KMS-11 (cell line): Measurements from ENCODE around the gene RYR2.

Experiments used
- H2AFZ ChIP-seq: fragments of 200-600 bp; sonication (generic); 2 replicates; pipeline ENCODE4 v1.6.1; 2016; ENCODE audit warnings: antibody characterized with exemption, mixed run types, low read depth
- H3K27ac ChIP-seq: fragments of 200-600 bp; sonication (generic); 2 replicates; pipeline ENCODE4 v1.6.1; 2016; ENCODE audit warnings: mild to moderate bottlenecking, mixed run types
- H3K27me3 ChIP-seq: fragments of 200-600 bp; sonication (generic); 2 replicates; pipeline ENCODE4 v1.6.1; 2017; ENCODE audit warnings: mild to moderate bottlenecking, low read depth, mixed run types, moderate library complexity; ENCODE audit not compliant: insufficient read depth
- H3K36me3 ChIP-seq: fragments of 200-600 bp; sonication (generic); 2 replicates; pipeline ENCODE4 v1.6.1; 2017; ENCODE audit warnings: mild to moderate bottlenecking, mixed run types; ENCODE audit not compliant: insufficient read depth
- H3K4me1 ChIP-seq: fragments of 200-600 bp; sonication (generic); 2 replicates; pipeline ENCODE4 v1.6.1; 2016; ENCODE audit warnings: mild to moderate bottlenecking, low read depth, mixed run types; ENCODE audit not compliant: poor library complexity, severe bottlenecking
- H3K4me2 ChIP-seq: fragments of 200-600 bp; sonication (generic); 2 replicates; pipeline ENCODE4 v1.7.0; 2016; ENCODE audit warnings: mild to moderate bottlenecking, mixed run types
- H3K4me3 ChIP-seq: fragments of 200-600 bp; sonication (generic); IDR thresholded peaks from 2 replicates; pipeline ENCODE4 v1.6.1; 2017; ENCODE audit warnings: low read depth, low read length, mixed read lengths; ENCODE audit not compliant: insufficient read depth
- H3K79me2 ChIP-seq: fragments of 200-600 bp; sonication (generic); 2 replicates; pipeline ENCODE4 v1.6.1; 2016; ENCODE audit warnings: low read depth, mixed run types; ENCODE audit not compliant: insufficient read depth
- H3K9ac ChIP-seq: fragments of 200-600 bp; sonication (generic); 2 replicates; pipeline ENCODE4 v1.6.1; 2016; ENCODE audit warnings: mild to moderate bottlenecking, mixed run types
- H4K20me1 ChIP-seq: fragments of 200-600 bp; sonication (generic); 2 replicates; pipeline ENCODE4 v1.6.1; 2016; ENCODE audit warnings: mild to moderate bottlenecking, mixed run types; ENCODE audit not compliant: insufficient read depth
- TF ChIP-seq, protein P1 (sequence below): fragments of 200-600 bp; sonication (generic); conservative IDR thresholded peaks from 2 replicates; pipeline ENCODE4 v1.6.1; 2017; ENCODE audit warnings: low read depth, mild to moderate bottlenecking, antibody characterized with exemption, low read length, moderate library complexity, mixed read lengths

The RYR2 gene

GRCh38 chr1:237685551-237685950 lies 643.6 kb downstream of the RYR2 start:
- Histone ChIP-seq H3K36me3 (no peaks in the 10 kb centered on the region), H3K79me2 (no peaks in the 10 kb centered on the region), H3K27ac (no peak overlapping the region), H2AFZ (no peak overlapping the region), H3K4me2 (no peak overlapping the region), H4K20me1 (no peaks in the 10 kb centered on the region), H3K4me3 (no peak overlapping the region), H3K27me3 (no peaks in the 10 kb centered on the region), H3K9ac (no peak overlapping the region), H3K4me1 (no peaks in the 10 kb centered on the region)
- TF ChIP-seq, protein P1, sequence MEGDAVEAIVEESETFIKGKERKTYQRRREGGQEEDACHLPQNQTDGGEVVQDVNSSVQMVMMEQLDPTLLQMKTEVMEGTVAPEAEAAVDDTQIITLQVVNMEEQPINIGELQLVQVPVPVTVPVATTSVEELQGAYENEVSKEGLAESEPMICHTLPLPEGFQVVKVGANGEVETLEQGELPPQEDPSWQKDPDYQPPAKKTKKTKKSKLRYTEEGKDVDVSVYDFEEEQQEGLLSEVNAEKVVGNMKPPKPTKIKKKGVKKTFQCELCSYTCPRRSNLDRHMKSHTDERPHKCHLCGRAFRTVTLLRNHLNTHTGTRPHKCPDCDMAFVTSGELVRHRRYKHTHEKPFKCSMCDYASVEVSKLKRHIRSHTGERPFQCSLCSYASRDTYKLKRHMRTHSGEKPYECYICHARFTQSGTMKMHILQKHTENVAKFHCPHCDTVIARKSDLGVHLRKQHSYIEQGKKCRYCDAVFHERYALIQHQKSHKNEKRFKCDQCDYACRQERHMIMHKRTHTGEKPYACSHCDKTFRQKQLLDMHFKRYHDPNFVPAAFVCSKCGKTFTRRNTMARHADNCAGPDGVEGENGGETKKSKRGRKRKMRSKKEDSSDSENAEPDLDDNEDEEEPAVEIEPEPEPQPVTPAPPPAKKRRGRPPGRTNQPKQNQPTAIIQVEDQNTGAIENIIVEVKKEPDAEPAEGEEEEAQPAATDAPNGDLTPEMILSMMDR, result no peak

GRCh38 chr1:237687804-237688203 lies 645.8 kb downstream of the RYR2 start:
- no peak overlapping the region for H3K4me3 ChIP-seq
- no peak overlapping the region for H2AFZ ChIP-seq
- no peak overlapping the region for H3K27ac ChIP-seq
- H4K20me1 ChIP-seq, result no peaks in the 10 kb centered on the region
- H3K79me2 ChIP-seq, result no peaks in the 10 kb centered on the region
- H3K4me1 ChIP-seq, result no peaks in the 10 kb centered on the region
- H3K9ac ChIP-seq, result no peak overlapping the region
- TF ChIP-seq, protein P1, result no peak
- H3K4me2 ChIP-seq, result no peak overlapping the region
- no peaks in the 10 kb centered on the region for H3K27me3 ChIP-seq
- no peaks in the 10 kb centered on the region for H3K36me3 ChIP-seq

DNA sequence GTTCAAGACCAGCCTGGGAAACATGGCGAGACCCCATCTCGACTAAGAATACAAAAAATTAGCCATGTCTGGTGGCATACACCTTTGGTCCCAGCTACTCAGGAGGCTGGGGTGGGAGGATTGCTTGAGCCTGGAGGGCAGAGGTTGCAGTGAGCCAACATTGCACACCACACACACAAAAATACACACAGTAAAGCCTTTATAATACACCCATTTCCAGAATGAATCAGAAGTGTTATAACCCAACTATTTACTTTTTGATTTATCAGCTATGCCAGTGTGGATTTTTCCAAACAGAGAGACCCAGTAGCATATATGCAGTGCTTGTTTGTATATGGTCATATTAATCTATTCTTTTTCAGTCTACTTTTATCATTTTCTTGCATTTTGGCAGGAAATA lies 648.7 kb downstream of the RYR2 start:
- H3K4me3 ChIP-seq, result no peak overlapping the region

GRCh38 chr1:237692255-237692654 lies 650.3 kb downstream of the RYR2 start:
- no peak overlapping the region for H2AFZ ChIP-seq
- H3K36me3 ChIP-seq, result no peaks in the 10 kb centered on the region
- no peak overlapping the region for H3K4me2 ChIP-seq

More for the DNA sequence above, 648.7 kb downstream of the RYR2 start:
- no peak overlapping the region for H2AFZ ChIP-seq
- H3K27ac ChIP-seq, result no peak overlapping the region
- H3K79me2 ChIP-seq, result no peaks in the 10 kb centered on the region
- TF ChIP-seq, protein P1, result no peak
- no peaks in the 10 kb centered on the region for H3K36me3 ChIP-seq
- H3K27me3 ChIP-seq, result no peaks in the 10 kb centered on the region
- no peaks in the 10 kb centered on the region for H3K4me1 ChIP-seq
- no peaks in the 10 kb centered on the region for H4K20me1 ChIP-seq
- no peak overlapping the region for H3K4me2 ChIP-seq
- no peak overlapping the region for H3K9ac ChIP-seq

More at GRCh38 chr1:237692255-237692654, 650.3 kb downstream of the RYR2 start:
- H3K4me1 ChIP-seq, result no peaks in the 10 kb centered on the region
- no peaks in the 10 kb centered on the region for H3K79me2 ChIP-seq
- H4K20me1 ChIP-seq, result no peaks in the 10 kb centered on the region
- TF ChIP-seq, protein P1, result no peak
- no peak overlapping the region for H3K27ac ChIP-seq
- H3K9ac ChIP-seq, result no peak overlapping the region
- H3K27me3 ChIP-seq, result no peaks in the 10 kb centered on the region
- no peak overlapping the region for H3K4me3 ChIP-seq
